ENCODE measurements around the gene AGBL3.
A peak's percentile ranks its signal among the peaks of the same experiment; 100 is the strongest.

AGBL3 gene

DNA sequence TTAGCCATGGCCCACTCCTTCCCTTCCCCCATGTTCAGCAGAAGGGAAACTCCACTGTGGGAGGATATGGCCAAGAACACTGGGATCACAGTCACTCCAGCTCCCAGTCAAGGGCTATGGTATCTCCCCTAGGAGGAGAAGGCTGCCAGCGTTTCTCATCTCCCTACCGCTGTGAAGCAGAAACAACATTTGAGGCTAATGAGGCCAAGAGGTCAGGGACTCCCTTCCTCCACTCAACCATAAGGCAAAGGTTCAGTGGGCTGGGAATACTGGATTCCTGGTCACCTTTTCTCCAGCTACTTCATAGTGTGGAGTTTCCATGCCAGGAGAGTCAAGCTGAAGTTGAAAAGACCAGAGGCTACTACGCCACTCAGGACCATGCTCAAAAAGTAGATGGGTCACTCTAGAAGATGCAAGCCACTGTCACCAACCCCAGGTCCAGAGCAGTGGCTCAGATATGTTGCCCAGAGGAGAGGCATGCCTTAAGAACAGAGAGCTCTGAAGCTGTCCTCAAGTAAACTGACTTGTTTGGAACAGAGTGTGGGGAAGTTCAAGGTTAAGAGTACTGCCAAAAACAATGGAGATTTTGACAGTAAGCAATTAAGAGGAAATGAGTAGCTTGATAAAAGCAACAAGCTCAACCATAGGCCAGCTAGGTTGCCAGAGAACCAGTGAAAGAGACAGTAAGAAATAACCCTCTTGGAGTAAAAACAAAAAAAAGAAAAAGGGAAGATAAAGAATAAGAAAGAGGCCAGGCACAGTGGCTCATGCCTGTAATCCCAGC is 157.8 kb downstream of the AGBL3 start:
- DNase-seq (ENCODE audit: low read depth in 3 of 3, low spot score in 1 of 3), result no peak

GRCh38 chr7:135147341-135147898 is 161.1 kb downstream of the AGBL3 start:
- no peak for DNase-seq (ENCODE audit: low read depth in 3 of 3, low spot score in 1 of 3)

GRCh38 chr7:135147899-135148721 is 161.8 kb downstream of the AGBL3 start, which contains the start of gene TMEM140:
TSS of gene TMEM140 (plus strand) at chr7:135148072. CDS start at chr7:135164442, 16,370 bp downstream.
- peak in 1 of 3 donors; percentile 28 for DNase-seq (ENCODE audit: low read depth in 3 of 3, low spot score in 1 of 3)

GRCh38 chr7:135150072-135150782 is 163.9 kb downstream of the AGBL3 start:
- DNase-seq (ENCODE audit: low read depth in 3 of 3, low spot score in 1 of 3), result no peak

GRCh38 chr7:135151132-135151531 is 164.8 kb downstream of the AGBL3 start:
- DNase-seq (ENCODE audit: low read depth in 3 of 3, low spot score in 1 of 3), result no peak

DNA sequence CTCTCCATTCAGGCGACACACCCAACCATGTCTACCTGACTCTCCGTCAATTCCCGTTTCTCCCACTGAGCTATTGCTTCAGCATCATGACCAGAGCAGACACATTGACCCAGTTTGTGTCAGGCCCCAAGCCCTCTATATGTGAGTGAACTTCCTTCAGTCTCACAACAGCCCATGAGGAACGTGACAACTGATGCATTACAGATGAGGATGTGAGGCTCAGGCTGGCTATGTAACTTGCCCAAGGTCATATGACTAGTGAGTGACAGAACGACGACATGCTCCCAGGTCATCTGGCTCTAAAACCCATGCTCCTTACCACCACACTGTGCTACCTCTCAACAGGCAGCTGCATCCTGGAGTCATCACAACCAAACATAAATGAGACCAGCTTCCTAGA is 165.2 kb downstream of the AGBL3 start:
- DNase-seq (ENCODE audit: low read depth in 3 of 3, low spot score in 1 of 3), result no peak

GRCh38 chr7:135152442-135152841 is 166.1 kb downstream of the AGBL3 start:
- no peak for DNase-seq (ENCODE audit: low read depth in 3 of 3, low spot score in 1 of 3)

DNA sequence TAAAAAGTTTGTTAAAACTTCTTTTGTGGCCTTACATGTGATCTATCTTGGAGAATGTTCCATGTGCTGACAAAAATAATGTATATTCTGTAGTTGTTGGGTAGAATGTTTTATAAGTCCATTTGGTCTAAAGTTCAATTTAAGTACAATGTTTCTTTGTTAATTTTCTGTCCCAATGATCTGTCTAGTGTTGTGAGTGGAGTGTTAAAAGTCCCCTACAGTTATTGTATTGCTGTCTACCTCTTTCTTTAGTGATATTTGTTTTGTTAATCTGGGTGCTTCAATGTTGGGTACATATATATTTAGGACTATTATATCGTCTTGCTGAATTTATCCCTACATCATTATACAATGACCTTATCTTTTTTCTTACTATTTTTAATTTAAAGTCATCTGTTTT is 168.4 kb downstream of the AGBL3 start:
- no peak for DNase-seq (ENCODE audit: low read depth in 3 of 3, low spot score in 1 of 3)

DNA sequence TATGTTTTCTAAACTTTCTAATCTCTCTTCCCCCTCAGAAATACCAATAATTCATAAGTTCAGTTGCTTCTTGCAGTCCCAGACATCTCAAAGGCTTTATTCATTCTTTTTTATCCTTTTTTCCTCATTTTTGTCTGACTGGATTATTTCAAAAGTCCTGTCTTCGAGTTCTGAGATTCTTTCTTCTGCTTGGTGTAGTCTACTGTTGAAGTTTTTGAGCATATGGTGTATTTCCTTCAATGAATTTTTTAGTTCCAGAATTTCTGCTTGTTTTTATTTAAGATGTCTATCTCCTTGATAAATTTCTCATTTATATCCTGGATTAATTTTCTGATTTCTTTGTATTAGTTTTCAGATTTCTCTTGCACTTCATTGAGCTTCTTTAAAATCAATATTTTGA is 170.0 kb downstream of the AGBL3 start:
- no peak for DNase-seq (ENCODE audit: low read depth in 3 of 3, low spot score in 1 of 3)

DNA sequence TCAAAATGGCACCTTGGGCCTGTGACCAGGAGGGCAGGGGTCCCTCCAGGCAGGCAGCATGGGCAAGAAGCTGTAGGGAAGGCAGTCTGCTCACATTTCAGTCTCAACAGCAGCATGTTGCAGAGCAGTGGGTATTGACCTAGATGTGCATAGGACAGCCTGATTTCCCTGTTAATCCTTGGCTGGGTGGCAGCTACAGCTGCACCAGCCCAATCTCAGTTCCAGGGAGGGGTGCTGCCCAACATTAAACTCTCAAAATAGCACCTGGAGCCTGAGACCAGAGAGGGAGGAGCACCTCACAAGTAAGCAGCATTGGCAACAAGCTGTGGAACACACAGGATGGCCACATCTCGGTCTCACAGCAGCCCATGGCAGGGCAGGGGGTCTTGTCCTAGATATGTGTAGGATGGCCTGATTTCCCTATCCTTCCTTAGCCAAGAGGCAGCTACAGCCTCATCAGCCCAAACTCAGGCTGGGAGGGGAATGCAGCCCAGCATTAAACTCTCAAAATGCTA is 171.9 kb downstream of the AGBL3 start:
- DNase-seq (ENCODE audit: low read depth in 3 of 3, low spot score in 1 of 3), result no peak

GRCh38 chr7:135158874-135159273 is 172.6 kb downstream of the AGBL3 start:
- no peak for DNase-seq (ENCODE audit: low read depth in 3 of 3, low spot score in 1 of 3)

GRCh38 chr7:135159359-135160085 is 173.2 kb downstream of the AGBL3 start:
- DNase-seq (ENCODE audit: low read depth in 3 of 3, low spot score in 1 of 3), result no peak

GRCh38 chr7:135160098-135160857 is 174.0 kb downstream of the AGBL3 start:
- DNase-seq (ENCODE audit: low read depth in 3 of 3, low spot score in 1 of 3), result no peak

- no peak for DNase-seq (ENCODE audit: low read depth in 3 of 3, low spot score in 1 of 3)
Measured at GRCh38 chr7:135160858-135161653, 174.7 kb downstream of the AGBL3 start.

- DNase-seq (ENCODE audit: low read depth in 3 of 3, low spot score in 1 of 3), result no peak
Measured at GRCh38 chr7:135161669-135162068, 175.4 kb downstream of the AGBL3 start.

DNA sequence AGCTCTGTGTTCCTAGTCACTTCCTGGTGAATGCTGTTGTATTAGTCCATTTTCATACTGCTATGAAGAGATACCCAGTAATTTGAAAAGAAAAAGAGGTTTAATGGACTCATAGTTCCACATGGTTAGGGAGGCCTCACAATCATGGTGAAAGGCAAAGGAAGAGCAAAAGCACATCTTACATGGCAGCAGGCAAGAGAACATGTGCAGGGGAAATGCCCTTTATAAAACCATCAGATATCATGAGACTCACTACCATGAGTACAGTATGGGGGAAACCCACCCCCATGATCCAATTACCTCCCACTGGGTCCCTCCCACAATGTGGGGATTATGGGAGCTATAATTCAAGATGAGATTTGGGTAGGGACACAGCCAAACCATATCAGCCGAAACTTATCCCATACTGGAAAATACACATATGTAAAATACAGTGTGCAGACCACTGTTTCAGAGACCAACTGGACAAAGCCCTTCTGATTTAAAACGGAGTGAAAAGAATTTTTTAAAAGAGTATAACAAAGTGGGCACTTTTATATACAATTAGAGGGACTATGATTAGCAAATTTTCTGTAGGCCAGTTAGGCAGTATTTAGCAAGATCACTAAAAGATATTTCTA is 176.2 kb downstream of the AGBL3 start:
- DNase-seq (ENCODE audit: low read depth in 3 of 3, low spot score in 1 of 3), result no peak

GRCh38 chr7:135164357-135165061 is 178.2 kb downstream of the AGBL3 start:
- no peak for DNase-seq (ENCODE audit: low read depth in 3 of 3, low spot score in 1 of 3)

DNA sequence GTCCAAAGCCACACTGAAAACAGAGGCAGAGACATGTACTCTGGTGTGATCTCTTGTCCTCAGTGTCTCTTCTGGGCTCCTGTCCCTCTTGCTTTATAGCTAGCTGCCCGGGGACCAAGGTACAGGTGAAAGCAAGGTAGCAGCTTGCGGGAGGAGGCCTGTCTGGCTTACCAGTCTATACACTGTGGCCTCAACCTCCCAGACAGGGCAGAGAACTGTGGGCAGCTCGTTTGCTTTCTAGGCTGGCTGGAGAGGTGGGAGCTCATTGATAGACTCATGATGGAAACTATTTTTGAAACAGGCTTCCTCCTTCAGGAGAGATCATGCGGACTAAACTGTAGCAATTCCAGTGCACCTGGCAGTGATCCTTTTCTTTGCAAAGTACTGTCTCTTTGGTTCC is 179.6 kb downstream of the AGBL3 start:
- no peak for DNase-seq (ENCODE audit: low read depth in 3 of 3, low spot score in 1 of 3)

Data from stimulated activated CD4-positive, alpha-beta T cell treated with anti-CD3 and anti-CD28 coated beads, TNF-alpha, amount 100 ng/mL, for 1 hour (primary cell).